Left renal cortex interstitium (tissue), 4 donors: Measurements from ENCODE around the gene DUOXA1. TPM values are rescaled to one million over a fixed set of nuclear protein-coding genes. Genes with fewer than 3 reads are reported as not detected.
"Not testable (repeated sequence)": the region's sequence is repeated elsewhere in the genome, so short reads cannot be mapped to it uniquely, and the experiment has no call there.

Experiments
- DNase-seq, 4 donors: peaks; one replicate each; pipeline ENCODE4 v3.0.0-alpha.2; 2013; ENCODE audit warnings: low read depth in 4 of 4, low spot score in 2 of 4, missing footprints in 1 of 4
- polyA plus RNA-seq, 4 donors: library from polyadenylated mRNA; unstranded; fragments of 120-200 nt; gene quantifications; one replicate each; pipeline ENCODE4 v1.2.1, GENCODE V29; 2013; ENCODE audit not compliant: insufficient read length in 4 of 4

The DUOXA1 gene
- polyA plus RNA-seq, 4 donors, result 0.10 to 0.42 (median 0.33) TPM; not detected in 1

GRCh38 chr15:45093622-45094357 lies 35.9 kb downstream of the DUOXA1 start:
- no peak for DNase-seq

DNA sequence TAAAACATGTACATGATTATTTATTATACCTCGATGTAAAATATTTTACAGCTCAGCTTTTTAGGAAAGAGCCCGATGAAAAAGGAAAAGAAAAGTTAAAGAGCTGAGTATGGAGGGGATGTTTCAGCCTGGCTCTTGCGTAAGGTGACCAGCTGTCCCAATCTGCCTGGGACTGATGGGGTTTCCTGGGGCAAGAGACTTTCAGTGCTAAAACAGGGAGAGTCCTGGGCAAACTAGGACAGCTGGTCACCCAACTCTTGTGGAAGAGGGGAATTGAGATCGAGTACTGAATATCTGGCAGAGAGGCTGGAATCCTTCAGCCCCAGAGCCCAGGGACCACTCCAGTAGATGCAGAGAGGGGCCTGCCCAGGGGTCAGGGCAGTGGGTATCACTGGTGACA lies 36.7 kb downstream of the DUOXA1 start:
- DNase-seq, result no peak

DNA sequence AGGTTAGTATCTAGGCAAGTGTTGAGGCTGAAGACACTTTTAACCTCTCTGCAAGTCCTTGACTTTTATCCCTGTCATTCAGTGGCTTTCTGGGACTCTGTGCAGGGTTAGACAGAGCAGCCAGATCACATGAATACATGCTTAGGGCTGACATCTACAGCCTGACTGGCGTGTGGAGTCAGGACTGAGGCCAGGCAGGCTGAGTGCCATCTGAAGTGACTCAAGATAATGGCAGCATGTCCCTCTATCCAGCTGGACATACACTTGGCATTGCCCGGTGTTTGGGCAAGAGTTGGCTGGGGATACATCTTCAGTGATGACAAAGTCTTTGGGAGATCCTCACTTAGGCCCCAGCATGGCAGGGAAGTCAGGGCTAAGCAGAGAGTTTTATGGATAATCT lies 38.1 kb downstream of the DUOXA1 start:
- DNase-seq, result no peak

GRCh38 chr15:45091161-45091560 lies 38.5 kb downstream of the DUOXA1 start:
- no peak for DNase-seq

DNA sequence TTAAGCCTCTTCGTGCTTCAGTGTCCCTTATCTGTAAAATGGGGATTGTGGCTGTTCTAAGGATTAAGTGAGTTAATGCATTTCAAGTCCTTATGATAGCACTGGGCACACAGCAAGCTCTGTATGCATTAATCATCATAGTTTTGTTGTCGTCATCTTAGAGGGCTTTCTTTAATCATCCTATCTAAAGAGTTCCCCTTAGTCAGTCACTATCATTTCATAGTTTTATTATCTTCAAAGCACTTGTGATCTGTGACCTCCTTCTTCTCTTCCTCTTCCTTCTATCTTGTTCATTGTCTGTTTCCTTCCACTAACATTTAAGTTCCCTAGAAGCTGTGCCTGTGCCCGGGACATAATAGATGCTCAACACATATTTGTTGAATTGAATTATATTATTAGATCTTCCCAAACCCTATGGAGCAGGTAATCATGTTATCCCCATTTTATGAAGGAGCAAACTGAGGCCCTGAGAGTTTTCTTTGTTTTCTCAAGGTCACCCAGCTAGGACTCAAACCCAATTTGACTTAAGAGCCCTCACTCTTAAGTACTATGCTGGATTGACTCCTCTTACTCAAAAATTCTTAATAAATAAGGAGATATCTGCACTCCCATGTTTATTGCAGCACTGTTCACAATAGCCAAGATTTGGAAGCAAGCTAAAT lies 39.8 kb downstream of the DUOXA1 start:
- no peak for DNase-seq

- no peak for DNase-seq
Measured at GRCh38 chr15:45088801-45089711, 40.6 kb downstream of the DUOXA1 start.

DNA sequence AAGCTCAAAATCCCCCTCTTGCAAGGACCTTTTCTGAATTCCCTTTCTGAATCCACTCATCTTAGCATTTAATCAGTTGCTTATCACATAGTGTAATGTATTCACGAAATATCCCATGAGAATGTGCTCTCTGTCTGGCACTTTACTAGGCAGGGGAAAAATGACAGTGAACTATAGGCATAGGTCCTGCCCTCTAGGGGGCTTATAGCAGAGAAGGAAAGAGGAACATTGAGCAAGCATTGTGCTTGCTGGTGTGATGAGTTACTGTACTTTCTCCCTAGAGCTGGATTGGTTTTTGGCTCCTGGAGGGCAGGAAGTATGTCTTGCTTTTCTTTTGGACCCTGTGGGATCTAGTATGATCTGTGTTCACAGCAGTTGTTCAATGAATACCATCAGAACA lies 42.2 kb downstream of the DUOXA1 start:
- no peak for DNase-seq

GRCh38 chr15:45084163-45084562 lies 45.5 kb downstream of the DUOXA1 start:
- DNase-seq, result no peak

- DNase-seq, result no peak
Measured at GRCh38 chr15:45083223-45083622, 46.5 kb downstream of the DUOXA1 start.

DNA sequence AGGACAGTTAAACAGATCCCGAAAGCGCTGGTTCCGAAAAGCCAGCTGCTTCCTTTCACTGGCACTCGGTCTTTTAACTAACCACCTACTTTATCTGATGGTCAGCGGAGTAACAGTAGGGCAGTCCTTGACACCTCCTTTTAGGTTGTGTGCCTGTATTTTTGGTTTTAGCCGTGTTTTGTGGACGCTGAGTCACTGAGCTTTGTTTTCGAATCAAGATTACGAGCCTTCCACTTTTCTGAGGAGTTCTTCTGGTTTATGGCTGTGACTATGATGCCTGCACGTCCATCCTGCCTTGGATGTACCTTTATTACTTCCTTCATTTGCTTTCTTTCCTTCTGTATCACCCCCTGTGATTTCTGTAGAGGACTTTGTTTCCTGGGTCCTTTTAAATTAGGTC lies 47.3 kb downstream of the DUOXA1 start:
- not testable (repeated sequence) for DNase-seq

DNA sequence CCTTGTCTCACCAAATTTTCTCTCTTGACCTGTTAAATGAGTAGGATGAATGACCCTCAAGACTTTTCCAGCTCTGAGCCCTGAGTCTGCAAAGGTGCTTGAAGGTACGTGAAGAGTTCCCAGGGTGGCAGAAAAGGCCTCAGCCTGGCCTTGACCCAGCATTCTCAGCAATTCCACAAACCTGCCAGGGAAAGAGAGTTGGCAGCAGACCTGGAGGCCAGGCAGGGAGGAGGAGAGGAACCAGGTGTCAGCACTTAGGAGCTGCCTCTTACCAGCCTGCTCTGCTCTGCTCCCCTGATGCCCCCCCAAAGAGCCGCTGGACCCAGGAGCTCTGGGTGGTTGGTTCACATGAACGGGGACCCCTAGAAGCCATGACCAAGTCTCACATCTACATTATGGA lies 49.1 kb downstream of the DUOXA1 start:
- not testable (repeated sequence) for DNase-seq

GRCh38 chr15:45079628-45080246 lies 49.9 kb downstream of the DUOXA1 start:
- not testable (repeated sequence) for DNase-seq

GRCh38 chr15:45079201-45079600 lies 50.5 kb downstream of the DUOXA1 start:
- not testable (repeated sequence) for DNase-seq

GRCh38 chr15:45077391-45077790 lies 52.3 kb downstream of the DUOXA1 start:
- not testable (repeated sequence) for DNase-seq

- not testable (repeated sequence) for DNase-seq
Measured at GRCh38 chr15:45075440-45076320, 54.0 kb downstream of the DUOXA1 start.

DNA sequence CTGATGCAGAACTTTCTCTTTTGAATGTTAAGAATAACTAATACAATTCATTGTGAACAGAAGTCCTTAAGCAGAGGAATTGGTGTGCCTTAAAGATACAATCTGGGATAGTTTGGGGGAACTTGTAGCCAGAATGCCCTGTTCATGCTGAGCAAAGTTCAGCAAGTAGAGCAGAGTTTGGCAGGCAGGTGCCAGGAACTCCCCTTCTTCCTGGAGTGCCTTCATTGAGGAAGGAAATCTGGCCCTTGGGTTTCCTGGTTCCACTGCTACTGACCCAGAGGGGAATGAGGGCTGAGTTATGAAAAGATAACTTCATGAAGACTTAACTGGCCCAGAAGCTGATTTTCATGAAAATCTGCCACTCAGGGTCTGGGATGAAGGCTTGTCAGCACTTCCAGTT lies 56.1 kb downstream of the DUOXA1 start:
- DNase-seq, result not testable (repeated sequence)

DNA sequence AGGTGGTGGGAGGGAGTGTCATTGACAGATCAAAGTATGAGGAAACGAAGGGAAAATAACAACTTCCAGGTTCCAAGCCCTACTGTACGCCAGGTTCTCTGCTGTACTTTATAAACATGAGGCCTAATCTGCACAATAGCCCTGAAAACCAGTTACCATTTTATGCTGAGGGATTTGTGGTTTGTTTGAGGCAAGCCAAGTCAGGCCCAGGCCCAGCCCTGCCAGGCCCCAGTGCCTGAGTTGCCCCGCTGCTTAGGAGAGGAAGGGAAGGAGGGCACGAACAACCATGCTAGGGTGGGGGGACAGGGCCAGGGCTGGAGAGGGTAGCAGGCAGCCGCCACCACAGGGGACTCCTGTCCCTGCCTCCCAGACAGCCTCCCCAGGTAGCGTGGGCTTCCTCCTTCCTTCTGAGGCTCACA lies 59.7 kb downstream of the DUOXA1 start:
- not testable (repeated sequence) for DNase-seq
